ENCODE data around the gene RNF2. TPM values are rescaled to one million over a fixed set of nuclear protein-coding genes. Genes with fewer than 3 reads are reported as not detected.

RNF2 gene
- total RNA-seq, 1 donor from 2014 or later: 44.0 TPM

- H3K4me3 Mint-ChIP-seq: no peak overlapping the region
- no peaks in the 10 kb centered on the region for H3K4me1 Mint-ChIP-seq
- no peak for TF ChIP-seq CTCF (conservative IDR thresholded peaks at IDR 0.05)
- no peak for DNase-seq (ENCODE audit: low read depth, low spot score)
- peaks cover 15% of the 10 kb centered on the region for H3K36me3 Mint-ChIP-seq (ENCODE audit: low read depth)
- H3K27ac Mint-ChIP-seq (ENCODE audit: unreplicated experiment): no peak overlapping the region
- H3K9me3 Mint-ChIP-seq: no peaks in the 10 kb centered on the region
- no peaks in the 10 kb centered on the region for H3K27me3 Mint-ChIP-seq (ENCODE audit: low read depth)
Observed at GRCh38 chr1:185137896-185138545, 92.7 kb downstream of the RNF2 start.

- Mint-ChIP-seq H3K4me3 (no peak overlapping the region), H3K9me3 (no peaks in the 10 kb centered on the region), H3K36me3 (ENCODE audit: low read depth) (peaks cover 9% of the 10 kb centered on the region), H3K27me3 (ENCODE audit: low read depth) (no peaks in the 10 kb centered on the region), H3K4me1 (no peaks in the 10 kb centered on the region), H3K27ac (ENCODE audit: unreplicated experiment) (no peak overlapping the region)
- no peak for TF ChIP-seq CTCF (conservative IDR thresholded peaks at IDR 0.05)
- no peak for DNase-seq (ENCODE audit: low read depth, low spot score)
Observed at GRCh38 chr1:185139246-185139645, 93.9 kb downstream of the RNF2 start.

- H3K9me3 Mint-ChIP-seq: no peaks in the 10 kb centered on the region
- peaks cover 9% of the 10 kb centered on the region for H3K36me3 Mint-ChIP-seq (ENCODE audit: low read depth)
- no peak overlapping the region for H3K27ac Mint-ChIP-seq (ENCODE audit: unreplicated experiment)
- no peak overlapping the region for H3K4me3 Mint-ChIP-seq
- H3K4me1 Mint-ChIP-seq: no peaks in the 10 kb centered on the region
- DNase-seq (ENCODE audit: low read depth, low spot score): no peak
- H3K27me3 Mint-ChIP-seq (ENCODE audit: low read depth): no peaks in the 10 kb centered on the region
- TF ChIP-seq CTCF (conservative IDR thresholded peaks at IDR 0.05): no peak
Observed at GRCh38 chr1:185144233-185144632, 98.9 kb downstream of the RNF2 start.

GRCh38 chr1:185151215-185151614 is 105.9 kb downstream of the RNF2 start:
- DNase-seq (ENCODE audit: low read depth, low spot score): no peak
- no peak overlapping the region for H3K4me3 Mint-ChIP-seq
- no peak overlapping the region for H3K27ac Mint-ChIP-seq (ENCODE audit: unreplicated experiment)
- H3K4me1 Mint-ChIP-seq: peaks cover 11% of the 10 kb centered on the region
- no peaks in the 10 kb centered on the region for H3K9me3 Mint-ChIP-seq
- H3K36me3 Mint-ChIP-seq (ENCODE audit: low read depth): peaks cover 6% of the 10 kb centered on the region
- no peak for TF ChIP-seq CTCF (conservative IDR thresholded peaks at IDR 0.05)
- no peaks in the 10 kb centered on the region for H3K27me3 Mint-ChIP-seq (ENCODE audit: low read depth)

Other genes starting within 250 kb of the RNF2 start
- gene NIBAN1, start 71.0 kb upstream of the RNF2 start, total RNA-seq: 0.63 and 0.82 TPM in 2 replicates
- gene TRMT1L, start 111.4 kb downstream of the RNF2 start, total RNA-seq: 19.7 and 24.0 TPM in 2 replicates
- gene SWT1, start 111.6 kb downstream of the RNF2 start, total RNA-seq: 4.5 and 5.8 TPM in 2 replicates